MM.1S (cell line): Measurements from ENCODE around the gene ABCC3.
A peak's percentile ranks its signal among the peaks of the same experiment; 100 is the strongest.

ENCODE experiments used
- DNase-seq: peaks from one replicate; pipeline ENCODE4 v3.0.0-alpha.2; 2015
- H2AFZ ChIP-seq: fragments of 300-600 bp; sonication (generic); 2 replicates; pipeline ENCODE4 v1.6.0; 2016; ENCODE audit warnings: antibody characterized with exemption, low read length
- H3F3A ChIP-seq: fragments of 300-600 bp; sonication (generic); 2 replicates; pipeline ENCODE4 v1.6.1; 2016; ENCODE audit warnings: mild to moderate bottlenecking, antibody characterized with exemption, low read length, moderate library complexity, mixed read lengths; ENCODE audit not compliant: insufficient read depth
- H3K27ac ChIP-seq: fragments of 300-600 bp; sonication (generic); 2 replicates; pipeline ENCODE4 v1.5.1; 2016; ENCODE audit warnings: mild to moderate bottlenecking, low read length
- H3K27me3 ChIP-seq: fragments of 300-600 bp; sonication (generic); replicated peaks from 2 replicates; pipeline ENCODE4 v1.6.0; 2016; ENCODE audit warnings: low read length; ENCODE audit not compliant: insufficient read depth
- H3K36me3 ChIP-seq: fragments of 300-600 bp; sonication (generic); replicated peaks from 2 replicates; pipeline ENCODE4 v1.6.1; 2016; ENCODE audit warnings: mild to moderate bottlenecking, low read length, mixed read lengths; ENCODE audit not compliant: insufficient read depth
- H3K4me1 ChIP-seq: fragments of 300-600 bp; sonication (generic); 2 replicates; pipeline ENCODE4 v1.6.1; 2016; ENCODE audit warnings: low read length, mixed read lengths
- H3K4me2 ChIP-seq: fragments of 300-600 bp; sonication (generic); 2 replicates; pipeline ENCODE4 v1.6.0; 2016; ENCODE audit warnings: low read depth, low read length
- H3K4me3 ChIP-seq: fragments of 300-600 bp; sonication (generic); 2 replicates; pipeline ENCODE4 v1.5.1; 2016; ENCODE audit warnings: low read length, mixed read lengths
- H3K79me2 ChIP-seq: fragments of 300-600 bp; sonication (generic); 2 replicates; pipeline ENCODE4 v1.6.1; 2016; ENCODE audit warnings: mixed run types, low read length, mixed read lengths
- H3K9ac ChIP-seq: fragments of 300-600 bp; sonication (generic); 2 replicates; pipeline ENCODE4 v1.6.1; 2016; ENCODE audit warnings: low read length, mixed read lengths
- H3K9me2 ChIP-seq: fragments of 300-600 bp; sonication (generic); replicated peaks from 2 replicates; pipeline ENCODE4 v1.6.1; 2016; ENCODE audit warnings: mild to moderate bottlenecking, low read length, mixed read lengths; ENCODE audit not compliant: insufficient read depth
- H3K9me3 ChIP-seq: fragments of 300-600 bp; sonication (generic); replicated peaks from 2 replicates; pipeline ENCODE4 v1.6.1; 2016; ENCODE audit warnings: mild to moderate bottlenecking, low read length, mixed read lengths; ENCODE audit not compliant: insufficient read depth
- H4K20me1 ChIP-seq: fragments of 300-600 bp; sonication (generic); 2 replicates; pipeline ENCODE4 v1.6.1; 2016; ENCODE audit warnings: mild to moderate bottlenecking, low read length, moderate library complexity, mixed read lengths; ENCODE audit not compliant: insufficient read depth
- EZH2 ChIP-seq: fragments of 300-600 bp; sonication (generic); optimal IDR thresholded peaks from 2 replicates; pipeline ENCODE3; 2017; ENCODE audit warnings: low read depth, mild to moderate bottlenecking, antibody characterized with exemption, low read length, mixed read lengths
- EZH2phosphoT487 ChIP-seq: fragments of 300-600 bp; sonication (generic); IDR thresholded peaks from 2 replicates; pipeline ENCODE4 v1.6.1; 2018; ENCODE audit warnings: antibody characterized with exemption, low read length
- TF ChIP-seq, protein P1 (sequence below): fragments of 300-600 bp; sonication (generic); IDR thresholded peaks from 2 replicates; pipeline ENCODE4 v1.5.1; 2016; ENCODE audit warnings: antibody characterized with exemption, low read length, mixed read lengths

The ABCC3 gene

DNA sequence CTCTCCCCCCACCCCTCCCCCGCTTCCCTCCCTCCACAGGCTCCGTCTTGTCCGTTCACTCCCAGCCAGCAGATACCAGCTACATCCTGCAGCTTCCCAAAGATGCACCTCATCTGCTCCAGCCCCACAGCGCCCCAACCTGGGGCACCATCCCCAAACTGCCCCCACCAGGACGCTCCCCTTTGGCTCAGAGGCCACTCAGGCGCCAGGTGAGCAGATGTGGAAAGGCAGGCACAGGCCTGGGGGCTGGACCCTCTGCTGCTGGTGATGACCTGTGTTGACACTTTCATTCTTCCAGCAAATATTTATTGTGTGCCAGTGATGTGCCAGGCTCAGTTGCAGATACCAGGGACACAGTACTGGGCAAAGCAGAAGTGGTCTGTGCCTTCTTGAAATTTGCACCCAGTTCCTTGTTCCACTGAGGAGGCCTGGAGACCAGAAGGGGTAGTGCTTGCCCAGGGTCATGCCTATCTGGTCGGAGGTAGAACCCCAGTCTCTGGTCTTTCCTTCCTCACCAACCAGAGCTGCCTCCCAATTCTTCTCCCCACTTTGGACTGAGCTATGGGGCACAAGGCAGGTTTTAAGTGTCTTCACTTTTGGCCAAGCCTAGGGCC lies 10.3 kb upstream of the ABCC3 start:
- no peak overlapping the region for H3K4me2 ChIP-seq
- H3K36me3 ChIP-seq, result no peaks in the 10 kb centered on the region
- H3F3A ChIP-seq, result no peaks in the 10 kb centered on the region
- H3K9me3 ChIP-seq, result no peaks in the 10 kb centered on the region
- no peaks in the 10 kb centered on the region for H3K79me2 ChIP-seq
- TF ChIP-seq EZH2phosphoT487 (no peak), EZH2 (no peak)
- TF ChIP-seq, protein P1, sequence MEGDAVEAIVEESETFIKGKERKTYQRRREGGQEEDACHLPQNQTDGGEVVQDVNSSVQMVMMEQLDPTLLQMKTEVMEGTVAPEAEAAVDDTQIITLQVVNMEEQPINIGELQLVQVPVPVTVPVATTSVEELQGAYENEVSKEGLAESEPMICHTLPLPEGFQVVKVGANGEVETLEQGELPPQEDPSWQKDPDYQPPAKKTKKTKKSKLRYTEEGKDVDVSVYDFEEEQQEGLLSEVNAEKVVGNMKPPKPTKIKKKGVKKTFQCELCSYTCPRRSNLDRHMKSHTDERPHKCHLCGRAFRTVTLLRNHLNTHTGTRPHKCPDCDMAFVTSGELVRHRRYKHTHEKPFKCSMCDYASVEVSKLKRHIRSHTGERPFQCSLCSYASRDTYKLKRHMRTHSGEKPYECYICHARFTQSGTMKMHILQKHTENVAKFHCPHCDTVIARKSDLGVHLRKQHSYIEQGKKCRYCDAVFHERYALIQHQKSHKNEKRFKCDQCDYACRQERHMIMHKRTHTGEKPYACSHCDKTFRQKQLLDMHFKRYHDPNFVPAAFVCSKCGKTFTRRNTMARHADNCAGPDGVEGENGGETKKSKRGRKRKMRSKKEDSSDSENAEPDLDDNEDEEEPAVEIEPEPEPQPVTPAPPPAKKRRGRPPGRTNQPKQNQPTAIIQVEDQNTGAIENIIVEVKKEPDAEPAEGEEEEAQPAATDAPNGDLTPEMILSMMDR, result no peak
- H2AFZ ChIP-seq, result no peak overlapping the region
- peaks cover 49% of the 10 kb centered on the region for H3K27me3 ChIP-seq
- no peak for DNase-seq
- H4K20me1 ChIP-seq, result no peaks in the 10 kb centered on the region
- H3K4me3 ChIP-seq, result no peak overlapping the region
- H3K9ac ChIP-seq, result no peak overlapping the region
- H3K4me1 ChIP-seq, result peaks cover 10% of the 10 kb centered on the region
- no peak overlapping the region for H3K27ac ChIP-seq
- H3K9me2 ChIP-seq, result no peaks in the 10 kb centered on the region

DNA sequence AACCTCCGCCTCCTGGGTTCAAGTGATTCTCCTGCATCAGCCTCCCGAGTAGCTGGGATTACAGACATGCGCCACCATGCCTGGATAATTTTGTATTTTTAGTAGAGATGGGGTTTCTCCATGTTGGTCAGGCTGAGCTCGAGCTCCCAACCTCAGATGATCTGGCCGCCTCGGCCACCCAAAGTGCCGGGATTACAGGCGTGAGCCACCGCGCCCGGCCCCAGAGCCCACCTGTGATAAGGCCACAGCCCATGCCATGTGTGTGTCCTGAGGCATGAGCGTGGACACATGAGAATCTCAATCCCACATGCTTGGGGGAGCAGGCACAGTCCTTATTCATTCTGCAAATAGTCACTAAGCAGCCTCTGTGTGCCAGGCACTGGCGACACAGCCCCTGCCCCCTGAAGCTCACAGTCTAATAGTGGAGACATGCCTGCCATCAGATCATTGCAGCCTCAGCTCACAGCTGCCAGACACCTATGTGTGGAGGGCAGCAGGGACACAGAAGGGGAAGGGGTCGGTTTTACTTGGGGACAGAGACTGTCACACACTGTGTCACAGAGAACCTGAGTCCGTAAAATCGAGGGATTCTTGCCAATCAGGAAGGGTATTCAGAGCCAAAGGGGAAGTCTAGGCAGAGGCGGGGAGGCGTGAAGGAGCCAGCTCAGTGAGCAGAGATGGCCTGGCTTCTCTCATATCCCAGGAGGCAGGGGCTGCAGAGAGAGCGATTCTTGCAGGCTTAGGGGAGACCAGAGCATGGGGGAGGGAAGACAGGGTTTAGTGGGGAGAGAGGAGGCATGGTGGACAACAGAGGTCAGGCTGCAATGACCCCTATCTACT lies 9.4 kb upstream of the ABCC3 start:
- Histone ChIP-seq H3K4me2 (no peak overlapping the region), H3K36me3 (no peaks in the 10 kb centered on the region), H3K79me2 (no peaks in the 10 kb centered on the region), H3K4me3 (no peak overlapping the region), H3K27me3 (peaks cover 44% of the 10 kb centered on the region), H3K4me1 (peaks cover 10% of the 10 kb centered on the region), H3K9me3 (no peaks in the 10 kb centered on the region), H4K20me1 (no peaks in the 10 kb centered on the region), H2AFZ (no peak overlapping the region), H3K27ac (no peak overlapping the region), H3K9ac (no peak overlapping the region), H3F3A (no peaks in the 10 kb centered on the region), H3K9me2 (no peaks in the 10 kb centered on the region)
- TF ChIP-seq EZH2, result no peak
- TF ChIP-seq EZH2phosphoT487, result no peak
- TF ChIP-seq, protein P1, result no peak
- DNase-seq, result no peak

DNA sequence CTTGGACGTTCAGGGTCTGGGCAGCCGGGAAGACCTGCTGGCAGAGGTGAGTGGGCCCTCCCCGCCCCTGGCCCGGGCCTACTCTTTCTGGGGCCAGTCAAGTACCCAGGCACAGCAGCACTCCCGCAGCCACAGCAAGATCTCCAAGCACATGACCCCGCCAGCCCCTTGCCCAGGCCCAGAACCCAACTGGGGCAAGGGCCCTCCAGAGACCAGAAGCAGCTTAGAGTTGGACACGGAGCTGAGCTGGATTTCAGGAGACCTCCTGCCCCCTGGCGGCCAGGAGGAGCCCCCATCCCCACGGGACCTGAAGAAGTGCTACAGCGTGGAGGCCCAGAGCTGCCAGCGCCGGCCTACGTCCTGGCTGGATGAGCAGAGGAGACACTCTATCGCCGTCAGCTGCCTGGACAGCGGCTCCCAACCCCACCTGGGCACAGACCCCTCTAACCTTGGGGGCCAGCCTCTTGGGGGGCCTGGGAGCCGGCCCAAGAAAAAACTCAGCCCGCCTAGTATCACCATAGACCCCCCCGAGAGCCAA lies 8.6 kb upstream of the ABCC3 start:
- Histone ChIP-seq H3K4me1 (peaks cover 10% of the 10 kb centered on the region), H2AFZ (0 out of 2 replicates have a peak overlapping the region, but pooled peaks have one; percentile 11), H3K4me3 (no peak overlapping the region), H3K27ac (no peak overlapping the region), H3K9ac (no peak overlapping the region), H3K36me3 (no peaks in the 10 kb centered on the region), H4K20me1 (no peaks in the 10 kb centered on the region), H3K9me3 (no peaks in the 10 kb centered on the region), H3K4me2 (no peak overlapping the region), H3K79me2 (no peaks in the 10 kb centered on the region), H3K27me3 (peaks cover 37% of the 10 kb centered on the region), H3F3A (no peaks in the 10 kb centered on the region), H3K9me2 (no peaks in the 10 kb centered on the region)
- DNase-seq, result peak; percentile 59
- no peak for TF ChIP-seq EZH2phosphoT487
- TF ChIP-seq, protein P1, result peak; percentile 70
